ENCODE data around the gene AQP3. TPM values are rescaled to one million over a fixed set of nuclear protein-coding genes. Genes with fewer than 3 reads are reported as not detected.

The AQP3 gene
- total and polyA plus RNA-seq, 2 of the 13 experiments (the other 11 are each of a cell fraction or from before 2014, with no cell fraction given) = 1.4 to 5.5 TPM

GRCh38 chr9:33473643-33474352 lies 26.4 kb upstream of the AQP3 start, which contains the start of gene NOL6 (continued):
- TF ChIP-seq ZNF512B (CRISPR knock-in tag; IDR thresholded peaks at IDR 0.05; ENCODE audit: borderline replicate concordance) (no peak), WIZ (CRISPR knock-in tag; IDR thresholded peaks at IDR 0.05) (no peak), ZNF318 (CRISPR knock-in tag; IDR thresholded peaks at IDR 0.05) (no peak), ESRRA (CRISPR knock-in tag; IDR thresholded peaks at IDR 0.05; ENCODE audit: low read depth) (no peak), MEIS2 (CRISPR knock-in tag; IDR thresholded peaks at IDR 0.05) (no peak), SIX4 (CRISPR knock-in tag; IDR thresholded peaks at IDR 0.05) (no peak), PLRG1 (conservative IDR thresholded peaks at IDR 0.05) (no peak), KDM5A (IDR thresholded peaks at IDR 0.05; ENCODE audit: borderline replicate concordance, low read length) (peak; percentile 81; the same call in 1 of the 2 replicates), MTF2 (CRISPR knock-in tag; IDR thresholded peaks at IDR 0.05; ENCODE audit: borderline replicate concordance) (no peak), AGO2 (optimal IDR thresholded peaks at IDR 0.05; ENCODE audit: low read depth, low read length) (no peak), POLR2AphosphoS2 (IDR thresholded peaks at IDR 0.05; ENCODE audit: low read depth, low read length) (no peak), ZNF800 (CRISPR knock-in tag; IDR thresholded peaks at IDR 0.05) (no peak), ZSCAN5A (CRISPR knock-in tag; IDR thresholded peaks at IDR 0.05; ENCODE audit: borderline replicate concordance) (no peak; the same call in 1 of the 2 replicates), HOXA9 (CRISPR knock-in tag; IDR thresholded peaks at IDR 0.05; ENCODE audit: borderline replicate concordance) (no peak)

Data from HepG2 (cell line).